HL-60 (cell line): ENCODE results near the gene GRIP2.

Experiments
- DNase-seq, 2 experiments: peaks; one replicate each; pipeline ENCODE4 v3.0.0-alpha.2; 2010 to 2020; ENCODE audit warnings: low read depth in 1 of 2, low spot score in 1 of 2
- H3K27ac ChIP-seq: fragments of 250-450 bp; sonication (Bioruptor Pico); replicated peaks from 2 replicates; pipeline ENCODE4 v1.5.1; 2020; ENCODE audit warnings: mild to moderate bottlenecking, moderate library complexity
- H3K27me3 ChIP-seq: fragments of 250-450 bp; sonication (Bioruptor Pico); 2 replicates; pipeline ENCODE4 v1.5.1; 2021; ENCODE audit warnings: mild to moderate bottlenecking, moderate library complexity; ENCODE audit not compliant: insufficient read depth, poor library complexity, severe bottlenecking
- H3K4me3 ChIP-seq: replicated peaks from 2 replicates; pipeline ENCODE4 v1.5.1; 2011; ENCODE audit warnings: mild to moderate bottlenecking, control low read depth, low read length; ENCODE audit not compliant: insufficient read depth
- CTCF ChIP-seq: IDR thresholded peaks from one replicate; pipeline ENCODE4 v1.5.1; 2011; ENCODE audit warnings: low read length, control low read depth, inconsistent platforms; ENCODE audit not compliant: insufficient read depth
- GABPA ChIP-seq: IDR thresholded peaks from 2 replicates; pipeline ENCODE4 v1.6.1; 2012; ENCODE audit warnings: low read depth
- POLR2AphosphoS5 ChIP-seq: IDR thresholded peaks from 2 replicates; pipeline ENCODE4 v1.6.1; 2012; ENCODE audit warnings: low read depth
- REST ChIP-seq: IDR thresholded peaks from 2 replicates; pipeline ENCODE4 v1.6.1; 2012; ENCODE audit warnings: low read depth; ENCODE audit not compliant: insufficient replicate concordance
- SPI1 ChIP-seq: IDR thresholded peaks from 2 replicates; pipeline ENCODE4 v1.6.1; 2012; ENCODE audit warnings: low read depth, mild to moderate bottlenecking, borderline replicate concordance

Gene GRIP2

GRCh38 chr3:14518893-14519292, 21.2 kb downstream of the GRIP2 start:
- Histone ChIP-seq H3K27ac (no peak overlapping the region), H3K4me3 (no peak overlapping the region), H3K27me3 (peaks cover 5% of the 10 kb centered on the region)
- DNase-seq = no peak
- no peak for TF ChIP-seq GABPA
- no peak for TF ChIP-seq SPI1
- TF ChIP-seq REST = no peak
- TF ChIP-seq POLR2AphosphoS5 = no peak
- TF ChIP-seq CTCF = no peak

GRCh38 chr3:14518432-14518802, 21.7 kb downstream of the GRIP2 start:
- TF ChIP-seq GABPA (no peak), SPI1 (no peak), CTCF (no peak), REST (no peak), POLR2AphosphoS5 (no peak)
- DNase-seq = no peak
- H3K4me3 ChIP-seq = no peak overlapping the region
- peaks cover 5% of the 10 kb centered on the region for H3K27me3 ChIP-seq
- H3K27ac ChIP-seq = no peak overlapping the region

- Histone ChIP-seq H3K4me3 (no peak overlapping the region), H3K27ac (no peak overlapping the region), H3K27me3 (peaks cover 7% of the 10 kb centered on the region)
- TF ChIP-seq POLR2AphosphoS5 (no peak), REST (no peak), CTCF (no peak), GABPA (no peak), SPI1 (no peak)
- DNase-seq = no peak
Measured at GRCh38 chr3:14517601-14518431, 22.3 kb downstream of the GRIP2 start.
